DMS153 treated with DMSO at 0.1 percent for 48 hours (cell line): ENCODE results near the gene SATB1.
"Not testable (repeated sequence)": the region's sequence is repeated elsewhere in the genome, so short reads cannot be mapped to it uniquely, and the experiment has no call there.

Experiments used
- DNase-seq: peaks from one replicate; lab custom pipeline; 2025; ENCODE audit not compliant: unreplicated experiment; lab: John Stamatoyannopoulos, UW

The SATB1 gene

DNA sequence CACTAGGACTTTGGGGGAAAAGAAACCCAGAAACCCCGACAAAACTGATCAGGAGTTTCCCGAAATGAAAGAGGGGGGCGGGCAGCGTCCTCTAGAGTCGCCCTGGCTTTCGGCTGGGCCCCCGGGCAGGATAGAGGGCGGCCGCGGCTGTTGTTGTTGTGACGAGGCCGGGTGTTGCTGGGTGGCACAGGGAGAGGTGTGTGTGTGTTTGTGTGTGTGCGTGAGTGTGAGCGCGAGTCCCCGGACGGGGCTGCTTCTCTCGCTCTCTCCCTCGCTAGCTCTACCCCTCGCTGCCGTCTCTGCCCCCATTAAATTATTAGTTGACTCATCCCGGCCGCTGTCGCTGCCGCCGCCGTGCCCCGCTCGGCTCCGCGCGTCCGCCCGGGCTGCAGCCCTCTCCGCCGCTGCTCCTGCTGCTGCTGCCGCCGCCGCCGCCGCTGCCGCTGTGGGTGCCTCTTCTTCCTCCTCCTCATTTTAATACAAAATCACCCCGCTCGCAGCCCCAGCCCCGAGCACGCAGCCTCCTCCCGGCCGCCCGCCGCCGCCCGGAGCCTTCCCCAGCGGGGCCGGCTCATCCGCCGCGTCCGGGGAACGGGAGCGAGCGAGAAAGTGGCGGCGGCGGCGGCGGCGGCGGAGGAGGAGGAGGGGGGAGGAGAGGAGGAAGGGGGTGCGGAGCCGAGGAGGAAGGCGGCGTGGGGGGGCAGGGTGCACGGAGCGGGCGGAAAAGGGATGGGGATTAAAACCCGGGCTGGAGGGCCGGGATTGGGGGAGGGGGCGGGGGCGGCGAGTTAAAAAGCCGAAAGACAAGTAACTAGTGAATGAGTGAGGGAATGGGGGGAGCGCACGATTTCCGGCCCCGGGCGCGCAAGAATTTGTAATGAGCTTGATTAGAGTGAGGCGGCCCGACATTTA is at the start of gene SATB1:
Gene SATB1 (minus strand): TSS at position 611 of the 912 bp plus-strand sequence. CDS start 4,372 bp downstream, outside the sequence.
- DNase-seq: no peak

DNA sequence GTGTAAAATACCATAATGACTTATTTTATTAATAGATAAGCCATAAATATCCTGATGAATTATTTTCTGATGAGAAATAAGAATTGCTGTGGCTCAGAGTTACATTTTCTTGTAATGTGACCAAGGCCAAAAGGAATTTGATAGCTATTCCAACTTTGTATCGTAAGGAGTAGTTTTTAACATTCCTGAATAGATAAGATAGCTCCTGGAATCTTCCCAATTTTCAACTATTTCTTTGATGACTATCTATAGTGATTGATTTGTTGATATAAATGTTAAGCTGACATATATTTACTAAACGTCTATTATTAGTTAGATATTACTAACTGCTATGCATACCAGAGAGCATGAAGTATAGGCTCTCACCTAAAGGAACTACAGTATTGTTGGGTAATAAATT is 49.1 kb upstream of the SATB1 start:
- no peak for DNase-seq

DNA sequence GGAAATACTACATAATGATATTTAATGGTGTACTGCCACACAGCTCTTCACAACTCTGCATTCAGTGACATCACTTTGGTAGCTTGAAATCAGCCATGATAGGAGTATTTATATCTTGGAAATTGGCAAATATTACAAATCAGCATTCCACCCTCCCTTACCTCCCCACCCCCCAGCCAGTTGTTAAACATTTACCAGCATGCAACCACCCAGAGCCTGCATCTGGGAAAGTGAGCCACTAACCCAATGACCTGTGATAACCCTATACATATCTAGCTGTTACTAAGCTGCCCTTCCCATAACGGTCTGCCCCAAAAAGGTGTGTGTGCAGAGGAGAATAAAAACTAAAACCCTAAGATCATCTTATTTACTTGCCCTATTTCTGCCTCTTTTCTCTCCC is 44.6 kb upstream of the SATB1 start:
- DNase-seq: no peak

DNA sequence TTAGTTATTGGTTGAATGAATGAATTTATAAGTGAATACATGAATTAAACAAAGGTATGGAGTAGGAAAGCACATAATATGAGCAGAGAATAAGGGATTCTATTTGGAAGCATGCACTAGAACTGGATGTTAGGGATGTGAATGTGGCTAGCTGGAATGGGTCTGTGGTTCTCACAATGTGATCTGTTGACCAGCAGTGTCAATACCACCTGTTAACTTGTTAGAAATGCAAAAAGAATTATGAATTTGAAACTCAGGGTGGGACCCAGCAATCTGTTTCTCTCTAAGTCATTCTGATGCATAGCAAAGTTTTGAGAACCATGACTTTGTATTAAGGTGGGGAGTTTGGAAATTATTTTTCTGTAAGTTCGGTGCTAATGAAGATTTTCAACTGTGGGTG is 41.0 kb upstream of the SATB1 start:
- DNase-seq: no peak

DNA sequence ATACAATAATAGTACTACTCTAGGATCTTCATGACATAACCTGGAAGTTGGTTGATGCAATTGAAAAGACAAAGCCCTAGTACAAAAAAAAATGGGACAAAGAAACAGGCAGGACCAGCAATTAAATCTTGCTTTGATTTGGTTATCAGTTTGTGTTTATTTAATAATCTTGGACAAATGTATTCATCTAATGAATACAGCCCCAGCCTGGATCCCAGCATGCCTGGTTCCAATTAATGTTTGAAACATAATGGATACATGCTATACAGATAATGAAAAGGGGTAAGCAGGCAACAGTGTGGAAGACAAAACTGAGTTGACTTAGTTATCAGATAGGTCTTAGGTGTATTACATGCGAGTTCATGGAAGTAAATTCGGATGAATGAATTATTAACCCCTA is 29.6 kb upstream of the SATB1 start:
- DNase-seq: no peak

DNA sequence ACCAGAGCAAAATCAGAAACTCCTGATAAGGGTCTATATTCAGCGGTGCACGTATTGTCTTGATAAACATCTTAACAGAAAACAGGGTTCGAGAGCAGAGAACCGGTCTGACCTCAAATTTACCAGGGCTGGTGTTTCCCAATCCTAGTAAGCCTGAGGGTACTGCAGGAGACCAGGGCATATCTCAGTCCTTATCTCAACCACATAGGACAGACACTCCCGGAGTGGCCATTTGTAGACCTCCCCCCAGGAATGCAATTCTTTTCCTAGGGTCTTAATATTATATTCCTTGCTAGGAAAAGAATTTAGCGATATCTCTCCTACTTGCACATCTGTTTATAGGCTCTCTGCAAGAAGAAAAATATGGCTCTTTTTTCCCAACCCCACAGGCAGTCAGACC is 24.5 kb upstream of the SATB1 start:
- not testable (repeated sequence) for DNase-seq

DNA sequence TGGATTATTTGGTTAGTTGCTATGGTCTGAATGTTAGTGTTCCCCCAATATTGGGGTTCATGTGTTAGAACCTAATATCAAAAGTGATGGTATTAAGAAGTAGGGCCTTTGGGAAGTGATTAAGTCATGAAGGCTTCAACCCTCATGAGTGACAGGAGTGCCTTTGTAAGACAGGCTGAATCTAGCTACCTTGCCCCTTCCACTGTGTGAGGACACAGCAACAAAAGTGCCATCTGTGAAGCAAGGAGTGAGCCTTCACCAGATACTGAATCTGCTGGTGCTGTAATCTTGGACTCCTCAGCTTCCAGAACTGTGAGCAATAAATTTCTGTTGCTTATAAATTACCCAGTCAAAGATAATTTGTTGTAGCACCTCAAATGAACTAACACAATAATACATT is 22.6 kb upstream of the SATB1 start:
- no peak for DNase-seq

DNA sequence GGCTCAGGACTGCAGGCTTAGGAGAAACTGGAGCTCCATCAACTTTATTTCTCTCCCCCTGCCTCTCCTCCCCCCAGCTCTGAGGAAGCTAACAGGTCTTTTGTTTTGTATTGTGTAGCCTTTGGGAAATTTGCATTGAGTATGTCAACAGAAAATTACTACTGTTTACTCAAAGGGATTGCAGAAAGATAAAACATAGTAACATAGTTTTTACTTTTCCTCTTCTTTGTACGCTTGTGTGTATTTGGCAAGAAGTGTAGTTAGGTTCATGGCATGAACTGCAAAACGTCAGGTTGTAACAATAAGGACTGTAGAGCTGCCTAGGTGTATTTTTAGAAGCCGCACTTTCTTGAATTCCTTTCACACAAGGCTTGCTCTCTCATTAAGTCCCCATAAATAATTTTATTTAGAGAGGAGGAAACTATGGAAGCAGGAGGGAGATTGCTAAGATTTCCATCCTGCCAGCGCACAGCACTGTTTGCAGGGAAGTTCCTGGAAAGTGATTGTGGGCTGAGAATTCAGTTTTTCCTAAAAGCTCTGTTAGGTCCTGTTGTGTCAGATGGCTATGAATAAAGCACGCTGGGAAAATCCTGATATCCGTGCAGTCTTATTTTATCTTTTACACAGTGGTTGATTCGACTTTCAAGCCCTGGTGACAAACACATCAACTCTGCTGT is 21.1 kb upstream of the SATB1 start:
- DNase-seq: no peak

DNA sequence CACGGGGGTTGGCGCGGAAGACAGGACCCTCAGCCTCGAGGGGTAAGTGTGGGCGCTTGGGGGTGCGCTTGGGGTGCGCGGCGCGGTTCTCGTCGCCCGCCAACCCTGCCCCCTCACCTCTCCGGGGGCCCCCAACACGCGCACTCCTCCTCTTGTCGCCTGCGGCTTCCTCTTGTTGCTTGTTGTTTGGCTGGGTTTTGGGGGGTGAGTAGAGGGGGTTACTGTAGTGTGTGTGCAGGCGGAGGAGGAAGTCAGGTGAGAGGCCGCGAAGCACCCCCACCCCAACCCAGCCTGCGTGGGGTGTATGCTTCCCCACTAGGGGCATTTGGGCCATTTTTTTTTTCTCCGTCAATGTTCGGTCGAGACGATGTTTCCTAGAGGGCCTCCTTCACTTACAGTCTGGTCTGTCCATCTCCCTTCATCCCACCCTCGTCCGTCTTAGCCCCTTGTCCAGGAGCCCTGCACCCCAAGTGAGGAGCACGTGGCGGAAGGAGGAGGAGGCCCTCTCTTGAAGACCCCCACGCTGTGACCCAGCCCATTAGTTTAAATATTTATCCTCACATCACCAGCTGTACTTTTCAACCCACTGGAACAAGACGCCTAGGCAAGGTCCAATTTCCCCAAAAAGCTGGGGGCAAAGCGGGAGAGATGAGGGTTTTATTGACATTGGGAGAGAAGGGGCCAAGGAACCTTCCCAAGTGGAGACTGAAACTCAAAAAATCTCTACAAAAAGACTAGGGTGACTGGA is 20.4 kb upstream of the SATB1 start:
- DNase-seq: no peak

DNA sequence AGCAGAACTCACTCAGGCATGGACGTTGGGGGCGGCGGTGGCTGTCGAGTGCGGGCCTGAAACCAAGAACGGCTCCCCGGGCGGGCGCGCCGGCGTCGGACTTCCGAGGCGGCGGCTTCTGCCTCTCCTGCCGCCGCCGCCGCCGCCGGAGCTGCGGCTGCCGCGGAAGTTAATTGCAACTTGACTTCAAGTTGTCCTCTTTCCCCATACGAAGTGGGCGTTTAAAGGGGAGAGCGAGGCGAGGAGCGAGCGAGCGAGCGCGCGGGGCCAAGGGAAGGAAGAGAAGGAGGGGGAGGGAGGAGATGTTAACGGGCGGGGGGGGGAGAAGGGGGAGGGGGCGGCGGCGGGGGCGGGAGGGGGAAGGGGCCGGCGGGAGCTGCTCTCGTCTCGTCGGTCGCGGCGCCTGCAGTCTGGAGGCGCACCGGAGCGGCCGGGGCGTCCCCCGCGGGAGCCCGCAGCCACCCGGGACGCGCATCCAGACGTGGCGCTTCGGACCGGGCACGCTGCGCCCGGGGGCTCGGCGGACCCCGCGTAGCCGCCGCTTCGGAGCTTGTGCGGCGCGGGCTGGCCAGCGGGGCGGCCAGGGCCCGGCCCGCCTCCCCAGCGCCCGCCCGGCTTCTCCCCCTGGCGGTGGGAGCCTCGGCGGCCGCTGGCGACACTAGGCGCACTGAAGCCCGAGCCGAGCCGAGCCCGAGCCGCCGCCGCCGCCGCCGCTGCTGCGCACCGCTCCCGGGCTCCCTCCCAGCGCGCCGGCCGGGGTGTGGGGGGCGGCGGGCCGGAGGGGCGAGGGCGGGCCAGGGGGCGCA is 19.7 kb upstream of the SATB1 start:
- DNase-seq: no peak

DNA sequence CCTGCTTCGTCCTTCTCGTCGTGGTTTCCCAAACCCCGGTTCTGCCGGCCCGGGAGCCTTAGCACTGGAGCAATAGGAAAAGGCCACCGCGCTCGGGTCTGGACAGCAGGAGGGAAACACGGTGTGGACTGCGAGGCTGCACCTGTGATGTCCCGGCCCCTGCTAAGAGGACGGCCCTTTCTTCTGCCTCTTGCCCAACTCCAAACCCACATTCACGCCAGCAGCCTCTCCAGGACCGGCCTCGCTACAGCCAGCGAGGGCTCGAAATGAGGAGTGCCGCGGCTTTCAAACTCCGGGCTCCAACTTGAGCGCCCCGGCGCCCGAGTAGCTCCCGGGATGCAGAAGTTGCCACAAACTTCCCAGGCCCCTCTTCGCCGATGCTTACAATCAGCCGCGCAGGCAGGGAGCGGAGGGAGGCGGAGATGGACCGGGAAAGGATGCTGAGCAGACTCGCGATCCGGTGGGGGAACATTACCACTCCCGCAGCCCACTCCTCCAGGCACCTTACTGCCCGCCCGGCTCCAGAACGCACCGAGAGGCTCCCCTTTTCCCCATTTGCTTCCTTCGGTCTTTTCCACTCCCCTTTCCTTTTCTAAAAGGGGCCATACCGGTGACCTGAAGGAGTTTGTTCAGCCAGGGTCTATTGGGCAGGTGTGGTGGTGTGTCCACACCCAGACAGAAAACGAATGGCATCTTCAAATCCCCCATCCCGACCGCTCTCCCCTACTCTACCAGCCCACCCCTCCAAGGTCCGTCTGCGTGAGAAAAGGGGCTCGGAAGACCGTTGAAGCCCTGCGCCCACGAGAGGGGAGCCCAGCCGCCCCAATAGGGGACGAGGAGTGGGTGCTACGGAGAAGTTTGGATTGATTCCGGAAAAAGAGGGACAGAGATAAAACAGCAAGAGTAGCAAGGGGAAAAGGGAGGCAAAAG is 18.8 kb upstream of the SATB1 start:
- no peak for DNase-seq

DNA sequence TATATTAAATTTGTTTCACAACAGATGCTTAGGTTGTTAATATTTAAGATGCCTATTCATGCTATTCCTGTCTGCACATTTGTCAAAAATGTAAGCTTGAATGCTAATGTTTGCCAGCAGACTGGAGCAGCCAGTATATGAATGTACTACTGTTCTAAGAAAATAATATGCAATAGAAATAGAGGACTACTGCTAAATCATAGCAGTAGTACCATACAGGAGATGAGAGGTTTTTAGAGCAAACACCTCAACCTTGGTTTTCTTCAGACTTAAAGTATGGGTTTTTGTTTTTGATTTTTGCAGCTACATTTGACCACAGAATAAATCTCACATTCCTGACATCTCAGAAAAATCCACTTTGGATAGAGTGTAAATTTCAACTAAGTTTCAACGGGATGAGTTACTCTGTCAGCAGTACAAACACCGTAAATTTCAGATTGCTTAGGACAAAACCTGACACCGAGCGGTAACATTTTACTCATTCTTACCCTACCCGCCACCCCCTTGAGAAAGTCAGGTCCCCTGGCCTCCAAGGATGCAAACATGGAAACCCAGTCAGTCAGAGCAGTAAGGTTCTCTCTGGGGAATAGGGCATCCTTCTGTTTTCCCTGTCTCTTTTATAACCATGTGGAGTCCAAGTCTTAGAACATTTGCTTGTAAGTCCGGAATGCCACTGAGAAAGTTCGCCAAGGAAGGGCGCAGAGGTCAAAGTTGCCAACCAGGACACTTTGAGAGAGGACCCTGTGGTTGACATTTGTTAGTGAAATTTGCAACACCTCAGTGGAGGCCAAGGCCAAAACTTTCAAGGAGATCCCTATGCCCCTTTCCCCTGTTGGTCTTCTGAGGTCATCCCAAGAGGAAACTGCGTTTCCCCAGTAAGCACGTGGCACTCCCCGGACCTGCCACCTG is 17.9 kb upstream of the SATB1 start:
- no peak for DNase-seq

DNA sequence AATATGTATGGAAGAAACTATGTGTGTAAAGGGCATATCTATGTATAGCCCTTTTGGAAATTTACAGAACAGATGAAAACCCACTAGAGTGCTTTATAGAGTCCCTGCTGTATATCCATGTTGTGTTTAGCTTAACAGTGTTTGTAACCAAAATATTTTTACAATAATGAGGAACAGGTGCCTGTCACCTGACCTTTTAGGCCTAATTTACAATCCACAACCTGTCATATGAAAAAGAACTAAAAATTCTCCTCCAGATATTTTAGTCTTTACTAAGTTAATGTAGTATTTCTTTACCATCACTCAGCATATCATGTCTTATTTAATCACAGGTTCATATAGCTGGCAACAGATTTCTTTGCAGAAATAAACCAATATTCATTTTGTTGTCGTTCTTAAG is 16.4 kb upstream of the SATB1 start:
- no peak for DNase-seq

DNA sequence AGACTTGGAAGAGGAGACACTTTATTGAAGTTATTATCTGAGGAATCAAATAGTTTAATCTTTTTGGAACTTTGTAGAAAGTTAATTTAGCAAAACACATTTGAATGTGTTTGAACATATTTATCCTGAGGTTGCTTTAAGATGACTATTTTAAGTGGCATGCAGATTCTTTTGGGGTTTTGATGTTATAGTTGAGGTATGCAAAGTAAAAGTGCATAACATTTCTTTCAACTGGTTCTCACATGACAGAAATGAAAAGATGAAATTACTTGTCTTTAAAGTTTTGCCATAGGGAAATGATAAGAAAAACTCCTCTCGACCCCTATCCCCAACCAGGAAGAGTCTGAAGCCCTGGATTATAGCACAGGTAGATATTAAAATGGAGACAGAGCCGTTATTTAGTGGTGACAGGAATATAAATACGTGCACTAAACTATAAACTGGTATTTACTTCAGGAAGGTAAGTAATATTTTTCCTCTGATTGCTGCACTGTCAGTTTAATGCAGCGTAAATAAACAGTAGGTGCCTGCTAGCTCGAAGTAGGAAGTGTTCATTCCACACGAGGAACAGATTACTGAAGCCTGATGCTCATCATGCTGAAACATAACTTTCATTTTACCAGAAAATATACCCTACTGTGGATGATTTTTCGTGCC is 15.1 kb upstream of the SATB1 start:
- no peak for DNase-seq

DNA sequence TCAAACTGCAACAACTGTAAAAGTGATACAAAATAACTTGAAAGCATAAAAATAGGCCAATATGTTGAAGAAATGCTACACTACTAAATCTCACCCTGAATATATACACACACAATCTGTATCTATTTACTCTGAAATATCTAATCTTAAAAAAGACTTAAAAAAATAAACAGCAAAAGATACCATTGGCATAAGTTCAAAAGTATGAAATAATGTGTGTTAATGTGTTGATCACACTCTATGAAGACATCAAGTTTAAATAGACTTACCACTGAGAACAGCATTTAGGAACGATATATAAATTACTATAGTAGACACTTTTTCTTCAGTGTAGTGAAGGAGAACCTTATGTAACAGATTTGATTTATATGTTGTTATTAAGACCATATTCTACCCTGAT is 14.1 kb upstream of the SATB1 start:
- DNase-seq: no peak

DNA sequence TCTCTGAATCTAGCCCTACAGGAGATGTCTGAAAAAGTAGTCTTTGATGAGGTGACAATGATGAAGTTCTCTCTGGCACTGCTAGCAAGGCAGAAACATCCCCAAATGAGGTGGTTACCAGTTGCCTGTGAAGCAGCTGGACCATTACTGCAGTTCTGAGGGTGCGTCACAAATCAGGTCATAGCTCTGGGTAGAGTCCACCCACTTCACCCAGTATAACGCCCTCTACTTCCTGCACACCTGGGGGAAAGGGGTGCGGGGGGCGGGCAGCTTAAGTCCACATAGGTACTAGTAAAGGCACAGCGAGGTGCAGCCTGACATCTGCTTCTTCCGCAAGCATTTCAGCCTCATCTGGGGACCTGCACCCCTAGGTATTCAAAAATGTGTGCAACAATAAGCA is 13.4 kb upstream of the SATB1 start:
- DNase-seq: no peak

DNA sequence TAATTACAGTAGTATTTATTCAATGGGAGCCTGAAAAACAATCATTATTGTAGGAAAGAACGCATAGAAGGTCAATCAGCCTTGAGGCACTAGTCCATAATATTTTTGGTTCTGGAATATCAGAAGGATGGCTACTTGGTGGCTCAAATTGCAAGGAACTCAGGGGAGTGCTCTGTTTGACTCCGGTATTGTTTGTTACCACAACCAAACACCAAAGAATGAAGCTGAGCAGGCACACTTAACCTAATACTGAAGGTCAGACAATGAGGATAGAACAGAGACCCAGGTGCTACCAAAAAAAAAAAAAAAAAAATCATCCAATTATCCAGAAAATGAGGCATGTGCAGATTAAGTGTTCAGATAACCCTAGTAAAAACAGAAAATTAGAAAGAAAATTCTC is 11.1 kb upstream of the SATB1 start:
- DNase-seq: no peak

DNA sequence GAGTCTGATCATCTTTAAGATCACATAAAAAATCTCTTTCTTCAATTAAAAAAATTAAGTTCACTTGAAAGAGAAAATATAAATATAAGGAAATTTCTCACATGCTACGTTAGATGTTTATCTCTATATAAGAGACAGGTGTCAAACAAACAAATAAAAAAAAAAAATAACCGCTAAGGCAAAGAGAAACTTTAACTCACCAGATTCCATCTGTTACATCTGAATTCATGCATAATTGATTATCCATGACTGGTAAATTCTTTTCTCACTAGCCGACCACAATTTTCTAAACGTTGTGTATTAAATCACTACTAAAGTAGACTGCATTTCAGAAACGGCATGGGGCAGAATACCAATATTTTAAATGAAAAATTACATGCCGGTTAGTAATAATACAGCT is 9.6 kb upstream of the SATB1 start:
- DNase-seq: no peak
